K562 (cell line): Measurements from ENCODE around the gene CRKL. TPM values are rescaled to one million over a fixed set of nuclear protein-coding genes. Genes with fewer than 3 reads are reported as not detected.
A peak's percentile ranks its signal among the peaks of the same experiment; 100 is the strongest.

Source experiments
- CBFA2T2 ChIP-seq: fragments of 450-650 bp; conservative IDR thresholded peaks from 2 replicates; pipeline ENCODE4 v1.6.1; 2017; ENCODE audit warnings: mild to moderate bottlenecking
- CREB1 ChIP-seq, 2 experiments: sonication (generic) in 1 of 2; formaldehyde crosslinking in 1 of 2; IDR thresholded peaks; 2 replicates each; pipeline versions ENCODE4 v1.6.1 to v1.8.0; 2012 to 2022; ENCODE audit warnings: inconsistent platforms in 1 of 2, mild to moderate bottlenecking in 1 of 2, missing genetic modification reagents in 1 of 2, moderate library complexity in 1 of 2
- HNRNPLL ChIP-seq: fragments of 200-400 bp; formaldehyde crosslinking; IDR thresholded peaks from 2 replicates; pipeline ENCODE4 v1.6.1; 2017; ENCODE audit warnings: low read length, low read depth, mild to moderate bottlenecking; ENCODE audit not compliant: poor library complexity, severe bottlenecking
- LCOR ChIP-seq: sonication (generic); formaldehyde crosslinking; IDR thresholded peaks from 2 replicates; pipeline ENCODE4 v1.8.0; 2022; ENCODE audit warnings: mild to moderate bottlenecking, missing genetic modification reagents
- MEF2A ChIP-seq: IDR thresholded peaks from 2 replicates; pipeline ENCODE4 v1.6.1; 2011; ENCODE audit warnings: low read depth, mild to moderate bottlenecking, low read length, moderate library complexity; ENCODE audit not compliant: control insufficient read depth
- RAD21 ChIP-seq, 2 experiments: fragments of 250-450 bp in 1 of 2; fragments of 450-650 bp in 1 of 2; sonication (Bioruptor Pico) in 1 of 2; formaldehyde crosslinking in 1 of 2; IDR thresholded peaks in 1 of 2; conservative IDR thresholded peaks in 1 of 2; 2 replicates each; pipeline versions ENCODE4 v1.4.0 to v1.8.0; 2020 to 2022; ENCODE audit warnings: mild to moderate bottlenecking in 2 of 2, moderate library complexity in 1 of 2
- STAT5A ChIP-seq: IDR thresholded peaks from 2 replicates; pipeline ENCODE4 v1.6.1; 2012; ENCODE audit warnings: low read length, inconsistent platforms, borderline replicate concordance
- TOE1 ChIP-seq, 2 experiments: fragments of 450-650 bp in 1 of 2; sonication (generic) in 1 of 2; formaldehyde crosslinking in 1 of 2; IDR thresholded peaks; 2 replicates each; pipeline versions ENCODE4 v1.7.1 to v1.8.0; 2016 to 2022; ENCODE audit warnings: borderline replicate concordance in 2 of 2, mild to moderate bottlenecking in 2 of 2, antibody characterized with exemption in 1 of 2, inconsistent platforms in 1 of 2, low read depth in 1 of 2, missing genetic modification reagents in 1 of 2, moderate library complexity in 1 of 2
- XRCC4 ChIP-seq: IDR thresholded peaks from one replicate; pipeline ENCODE4 v1.6.1; 2011; ENCODE audit not compliant: insufficient read depth, insufficient read length; ENCODE audit errors: extremely low read depth
- ZNF165 ChIP-seq: fragments of 250-450 bp; sonication (Bioruptor Pico); IDR thresholded peaks from 2 replicates; pipeline ENCODE4 v1.4.0; 2020; ENCODE audit warnings: borderline replicate concordance
- ZNF354B ChIP-seq: fragments of 250-450 bp; sonication (Bioruptor Pico); IDR thresholded peaks from 2 replicates; pipeline ENCODE4 v1.4.0; 2020
- ZNF780A ChIP-seq: fragments of 250-450 bp; sonication (Bioruptor Pico); IDR thresholded peaks from 2 replicates; pipeline ENCODE4 v1.5.0; 2021; ENCODE audit warnings: mild to moderate bottlenecking
- polyA plus RNA-seq, 8 experiments: library from polyadenylated mRNA; depleted of rRNA in 4 of 8; stranded (reverse) in 5 of 8; unstranded in 3 of 8; fragments of >200 nt; fragmentation: Nextera tagmentation in 2 of 8; fragmentation: Illumina TruSeq in 1 of 8; extraction: Ambion mirVana in 2 of 8; extraction: Trizol in 1 of 8; gene quantifications; 2 replicates each; pipeline versions ENCODE4 v1.2.1 to v1.2.3, GENCODE V29; 2011 to 2014; ENCODE audit warnings: inconsistent platforms in 1 of 8, missing spikeins in 1 of 8
- total RNA-seq, 7 experiments: library from RNA; depleted of rRNA in 6 of 7; stranded (reverse); fragments of >200 nt in 6 of 7; fragmentation: Illumina TruSeq in 2 of 7; extraction: Trizol in 2 of 7; gene quantifications; 2 replicates each; pipeline versions ENCODE4 v1.2.1 to v1.2.3, GENCODE V29; 2011 to 2021; ENCODE audit warnings: low replicate concordance in 1 of 7
- TF ChIP-seq, protein P1 (sequence below): fragments of 250-450 bp; sonication (Bioruptor Pico); IDR thresholded peaks from 2 replicates; pipeline ENCODE4 v1.8.0; 2022; ENCODE audit warnings: inconsistent platforms
- TF ChIP-seq, protein P2 (sequence below): fragments of 450-650 bp; IDR thresholded peaks from 2 replicates; pipeline ENCODE4 v1.6.1; 2016; ENCODE audit warnings: mild to moderate bottlenecking
- TF ChIP-seq, protein P3 (sequence below), 2 experiments: fragments of 450-650 bp; conservative IDR thresholded peaks; 2 replicates each; pipeline ENCODE4 v1.6.1; 2017; ENCODE audit warnings: mild to moderate bottlenecking in 2 of 2, moderate library complexity in 2 of 2
- TF ChIP-seq, protein P4 (sequence below): fragments of 250-450 bp; sonication (Bioruptor Pico); IDR thresholded peaks from 2 replicates; pipeline ENCODE4 v1.8.0; 2022; ENCODE audit warnings: moderate library complexity, mild to moderate bottlenecking, inconsistent platforms

The CRKL gene
- total and polyA plus RNA-seq, 9 of the 15 experiments (the other 6 are each of a cell fraction or from before 2014, with no cell fraction given): 100 to 263 (median 124) TPM

DNA sequence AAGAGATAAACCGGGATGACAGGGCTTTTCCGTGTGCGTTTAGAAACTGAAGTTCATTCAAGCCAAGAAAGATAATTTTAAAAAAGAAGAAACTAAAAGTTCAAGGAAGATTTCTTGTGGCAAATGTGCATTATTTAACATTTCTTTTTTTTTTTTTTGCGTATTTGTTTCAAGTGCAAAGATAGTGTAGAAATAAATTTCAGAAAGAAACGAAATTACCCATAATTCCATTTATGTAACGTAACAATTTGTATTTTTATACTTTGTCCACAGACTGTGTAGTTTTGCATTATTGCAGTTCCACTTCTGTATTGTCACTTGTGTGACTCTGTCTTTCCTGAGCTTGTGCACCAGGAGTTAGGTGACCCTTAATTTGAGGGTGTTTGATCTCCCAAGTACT, 34.4 kb upstream of the CRKL start (continued):
- TF ChIP-seq HNRNPLL: no peak
- TF ChIP-seq, protein P1, sequence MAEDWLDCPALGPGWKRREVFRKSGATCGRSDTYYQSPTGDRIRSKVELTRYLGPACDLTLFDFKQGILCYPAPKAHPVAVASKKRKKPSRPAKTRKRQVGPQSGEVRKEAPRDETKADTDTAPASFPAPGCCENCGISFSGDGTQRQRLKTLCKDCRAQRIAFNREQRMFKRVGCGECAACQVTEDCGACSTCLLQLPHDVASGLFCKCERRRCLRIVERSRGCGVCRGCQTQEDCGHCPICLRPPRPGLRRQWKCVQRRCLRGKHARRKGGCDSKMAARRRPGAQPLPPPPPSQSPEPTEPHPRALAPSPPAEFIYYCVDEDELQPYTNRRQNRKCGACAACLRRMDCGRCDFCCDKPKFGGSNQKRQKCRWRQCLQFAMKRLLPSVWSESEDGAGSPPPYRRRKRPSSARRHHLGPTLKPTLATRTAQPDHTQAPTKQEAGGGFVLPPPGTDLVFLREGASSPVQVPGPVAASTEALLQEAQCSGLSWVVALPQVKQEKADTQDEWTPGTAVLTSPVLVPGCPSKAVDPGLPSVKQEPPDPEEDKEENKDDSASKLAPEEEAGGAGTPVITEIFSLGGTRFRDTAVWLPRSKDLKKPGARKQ (CRISPR knock-in tag): 0 out of 2 replicates have a peak, but pooled peaks have one; percentile 74
- TF ChIP-seq ZNF165 (CRISPR knock-in tag): no peak
- TF ChIP-seq LCOR (CRISPR knock-in tag): no peak
- no peak for TF ChIP-seq CBFA2T2
- TF ChIP-seq, protein P2, sequence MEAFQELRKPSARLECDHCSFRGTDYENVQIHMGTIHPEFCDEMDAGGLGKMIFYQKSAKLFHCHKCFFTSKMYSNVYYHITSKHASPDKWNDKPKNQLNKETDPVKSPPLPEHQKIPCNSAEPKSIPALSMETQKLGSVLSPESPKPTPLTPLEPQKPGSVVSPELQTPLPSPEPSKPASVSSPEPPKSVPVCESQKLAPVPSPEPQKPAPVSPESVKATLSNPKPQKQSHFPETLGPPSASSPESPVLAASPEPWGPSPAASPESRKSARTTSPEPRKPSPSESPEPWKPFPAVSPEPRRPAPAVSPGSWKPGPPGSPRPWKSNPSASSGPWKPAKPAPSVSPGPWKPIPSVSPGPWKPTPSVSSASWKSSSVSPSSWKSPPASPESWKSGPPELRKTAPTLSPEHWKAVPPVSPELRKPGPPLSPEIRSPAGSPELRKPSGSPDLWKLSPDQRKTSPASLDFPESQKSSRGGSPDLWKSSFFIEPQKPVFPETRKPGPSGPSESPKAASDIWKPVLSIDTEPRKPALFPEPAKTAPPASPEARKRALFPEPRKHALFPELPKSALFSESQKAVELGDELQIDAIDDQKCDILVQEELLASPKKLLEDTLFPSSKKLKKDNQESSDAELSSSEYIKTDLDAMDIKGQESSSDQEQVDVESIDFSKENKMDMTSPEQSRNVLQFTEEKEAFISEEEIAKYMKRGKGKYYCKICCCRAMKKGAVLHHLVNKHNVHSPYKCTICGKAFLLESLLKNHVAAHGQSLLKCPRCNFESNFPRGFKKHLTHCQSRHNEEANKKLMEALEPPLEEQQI: no peak
- no peak for TF ChIP-seq ZNF354B (CRISPR knock-in tag)
- no peak for TF ChIP-seq RAD21 (CRISPR knock-in tag; conservative IDR thresholded peaks at IDR 0.05 in 1 of 2, IDR thresholded peaks at IDR 0.05 in 1 of 2)
- TF ChIP-seq MEF2A: no peak
- TF ChIP-seq, protein P3, sequence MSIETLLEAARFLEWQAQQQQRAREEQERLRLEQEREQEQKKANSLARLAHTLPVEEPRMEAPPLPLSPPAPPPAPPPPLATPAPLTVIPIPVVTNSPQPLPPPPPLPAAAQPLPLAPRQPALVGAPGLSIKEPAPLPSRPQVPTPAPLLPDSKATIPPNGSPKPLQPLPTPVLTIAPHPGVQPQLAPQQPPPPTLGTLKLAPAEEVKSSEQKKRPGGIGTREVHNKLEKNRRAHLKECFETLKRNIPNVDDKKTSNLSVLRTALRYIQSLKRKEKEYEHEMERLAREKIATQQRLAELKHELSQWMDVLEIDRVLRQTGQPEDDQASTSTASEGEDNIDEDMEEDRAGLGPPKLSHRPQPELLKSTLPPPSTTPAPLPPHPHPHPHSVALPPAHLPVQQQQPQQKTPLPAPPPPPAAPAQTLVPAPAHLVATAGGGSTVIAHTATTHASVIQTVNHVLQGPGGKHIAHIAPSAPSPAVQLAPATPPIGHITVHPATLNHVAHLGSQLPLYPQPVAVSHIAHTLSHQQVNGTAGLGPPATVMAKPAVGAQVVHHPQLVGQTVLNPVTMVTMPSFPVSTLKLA (conservative IDR thresholded peaks at IDR 0.05): no peak
- TF ChIP-seq XRCC4: no peak
- no peak for TF ChIP-seq ZNF780A
- TF ChIP-seq STAT5A: no peak
- no peak for TF ChIP-seq CREB1 (IDR thresholded peaks at IDR 0.05)
- TF ChIP-seq CREB1 (CRISPR knock-in tag; IDR thresholded peaks at IDR 0.05): no peak
- TF ChIP-seq, protein P4, sequence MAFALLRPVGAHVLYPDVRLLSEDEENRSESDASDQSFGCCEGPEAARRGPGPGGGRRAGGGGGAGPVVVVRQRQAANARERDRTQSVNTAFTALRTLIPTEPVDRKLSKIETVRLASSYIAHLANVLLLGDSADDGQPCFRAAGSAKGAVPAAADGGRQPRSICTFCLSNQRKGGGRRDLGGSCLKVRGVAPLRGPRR (CRISPR knock-in tag): peak; percentile 53; the same call in 1 of the 2 replicates
- no peak for TF ChIP-seq TOE1 (IDR thresholded peaks at IDR 0.05; ENCODE audit: borderline replicate concordance)
- no peak for TF ChIP-seq TOE1 (CRISPR knock-in tag; IDR thresholded peaks at IDR 0.05; ENCODE audit: borderline replicate concordance, low read depth)
